ENCODE results near the gene ELFN1.

DNA sequence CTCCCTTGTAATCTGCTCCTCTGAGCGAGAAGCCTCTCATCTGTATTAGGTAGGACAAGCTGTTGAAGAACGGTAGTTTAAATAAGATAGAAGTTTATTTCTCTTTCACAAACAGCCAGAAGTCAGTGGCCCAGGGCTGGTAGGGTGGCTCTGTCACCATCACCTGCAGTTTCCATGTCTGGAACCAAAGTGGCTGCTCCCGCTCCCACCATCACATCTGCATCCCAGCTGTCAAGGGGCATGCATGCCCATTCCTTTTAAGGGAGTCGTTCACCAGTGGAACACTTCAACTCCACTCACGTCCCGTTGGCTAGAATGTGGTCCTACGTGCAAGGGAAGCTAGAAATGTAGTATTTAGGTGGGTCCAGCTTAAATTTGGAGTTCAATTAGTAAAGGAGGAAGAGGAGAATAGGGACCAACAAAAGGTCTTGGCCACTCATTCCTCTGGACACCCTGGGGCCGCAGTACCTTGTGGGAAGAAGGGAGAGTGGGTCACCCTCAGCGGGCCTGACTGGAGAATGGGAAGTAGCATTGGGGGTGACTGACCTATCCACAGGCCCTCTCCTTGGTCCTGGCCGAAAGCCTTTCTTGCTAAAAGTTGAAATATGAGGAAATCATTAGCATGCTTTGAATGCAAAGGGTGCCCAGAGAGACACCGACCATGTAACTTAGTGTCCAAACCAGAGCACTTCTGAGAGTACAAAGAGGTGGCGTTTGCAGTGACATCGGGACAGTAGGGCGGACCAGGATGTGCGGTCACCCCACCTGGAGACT is 48.0 kb downstream of the ELFN1 start:
- TF ChIP-seq CTCF (IDR thresholded peaks at IDR 0.05 in 2 of 3, conservative IDR thresholded peaks at IDR 0.05 in 1 of 3; ENCODE audit: control insufficient read depth in 2 of 3, extremely low read depth in 1 of 3, insufficient read depth in 1 of 3, low read depth in 3 of 3, low read length in 3 of 3) (no peak), TAF1 (IDR thresholded peaks at IDR 0.05; ENCODE audit: borderline replicate concordance, low read depth, low read length) (no peak), POLR2A (IDR thresholded peaks at IDR 0.05; ENCODE audit: low read depth, low read length) (no peak), RAD21 (IDR thresholded peaks at IDR 0.05; ENCODE audit: insufficient read depth, low read depth, low read length) (no peak), POLR2AphosphoS5 (IDR thresholded peaks at IDR 0.05; ENCODE audit: low read length) (no peak), ZNF207 (IDR thresholded peaks at IDR 0.05; ENCODE audit: borderline replicate concordance) (no peak), GABPA (IDR thresholded peaks at IDR 0.05; ENCODE audit: low read depth) (no peak), BHLHE40 (IDR thresholded peaks at IDR 0.05; ENCODE audit: borderline replicate concordance in 1 of 2, low read depth in 2 of 2, low read length in 1 of 2) (no peak), FOXK2 (IDR thresholded peaks at IDR 0.05) (no peak), EZH2 (IDR thresholded peaks at IDR 0.05; ENCODE audit: borderline replicate concordance, control insufficient read depth, low read depth, low read length) (no peak)
- TF ChIP-seq, protein P1, sequence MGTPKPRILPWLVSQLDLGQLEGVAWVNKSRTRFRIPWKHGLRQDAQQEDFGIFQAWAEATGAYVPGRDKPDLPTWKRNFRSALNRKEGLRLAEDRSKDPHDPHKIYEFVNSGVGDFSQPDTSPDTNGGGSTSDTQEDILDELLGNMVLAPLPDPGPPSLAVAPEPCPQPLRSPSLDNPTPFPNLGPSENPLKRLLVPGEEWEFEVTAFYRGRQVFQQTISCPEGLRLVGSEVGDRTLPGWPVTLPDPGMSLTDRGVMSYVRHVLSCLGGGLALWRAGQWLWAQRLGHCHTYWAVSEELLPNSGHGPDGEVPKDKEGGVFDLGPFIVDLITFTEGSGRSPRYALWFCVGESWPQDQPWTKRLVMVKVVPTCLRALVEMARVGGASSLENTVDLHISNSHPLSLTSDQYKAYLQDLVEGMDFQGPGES (IDR thresholded peaks at IDR 0.05), result no peak
- TF ChIP-seq, protein P2, sequence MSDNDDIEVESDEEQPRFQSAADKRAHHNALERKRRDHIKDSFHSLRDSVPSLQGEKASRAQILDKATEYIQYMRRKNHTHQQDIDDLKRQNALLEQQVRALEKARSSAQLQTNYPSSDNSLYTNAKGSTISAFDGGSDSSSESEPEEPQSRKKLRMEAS (IDR thresholded peaks at IDR 0.05; ENCODE audit: low read depth, low read length), result no peak
- TF ChIP-seq, protein P3, sequence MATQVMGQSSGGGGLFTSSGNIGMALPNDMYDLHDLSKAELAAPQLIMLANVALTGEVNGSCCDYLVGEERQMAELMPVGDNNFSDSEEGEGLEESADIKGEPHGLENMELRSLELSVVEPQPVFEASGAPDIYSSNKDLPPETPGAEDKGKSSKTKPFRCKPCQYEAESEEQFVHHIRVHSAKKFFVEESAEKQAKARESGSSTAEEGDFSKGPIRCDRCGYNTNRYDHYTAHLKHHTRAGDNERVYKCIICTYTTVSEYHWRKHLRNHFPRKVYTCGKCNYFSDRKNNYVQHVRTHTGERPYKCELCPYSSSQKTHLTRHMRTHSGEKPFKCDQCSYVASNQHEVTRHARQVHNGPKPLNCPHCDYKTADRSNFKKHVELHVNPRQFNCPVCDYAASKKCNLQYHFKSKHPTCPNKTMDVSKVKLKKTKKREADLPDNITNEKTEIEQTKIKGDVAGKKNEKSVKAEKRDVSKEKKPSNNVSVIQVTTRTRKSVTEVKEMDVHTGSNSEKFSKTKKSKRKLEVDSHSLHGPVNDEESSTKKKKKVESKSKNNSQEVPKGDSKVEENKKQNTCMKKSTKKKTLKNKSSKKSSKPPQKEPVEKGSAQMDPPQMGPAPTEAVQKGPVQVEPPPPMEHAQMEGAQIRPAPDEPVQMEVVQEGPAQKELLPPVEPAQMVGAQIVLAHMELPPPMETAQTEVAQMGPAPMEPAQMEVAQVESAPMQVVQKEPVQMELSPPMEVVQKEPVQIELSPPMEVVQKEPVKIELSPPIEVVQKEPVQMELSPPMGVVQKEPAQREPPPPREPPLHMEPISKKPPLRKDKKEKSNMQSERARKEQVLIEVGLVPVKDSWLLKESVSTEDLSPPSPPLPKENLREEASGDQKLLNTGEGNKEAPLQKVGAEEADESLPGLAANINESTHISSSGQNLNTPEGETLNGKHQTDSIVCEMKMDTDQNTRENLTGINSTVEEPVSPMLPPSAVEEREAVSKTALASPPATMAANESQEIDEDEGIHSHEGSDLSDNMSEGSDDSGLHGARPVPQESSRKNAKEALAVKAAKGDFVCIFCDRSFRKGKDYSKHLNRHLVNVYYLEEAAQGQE (IDR thresholded peaks at IDR 0.05; ENCODE audit: low read depth, low read length), result no peak

Data from GM12878 (cell line).